ENCODE data around the gene ZNF107. TPM values are rescaled to one million over a fixed set of nuclear protein-coding genes. Genes with fewer than 3 reads are reported as not detected.
A peak's percentile ranks its signal among the peaks of the same experiment; 100 is the strongest.

Gene ZNF107
- 10 to 100 TPM in 5 of 9 donors, 1 to 10 TPM in 4; 2.8 to 16.5 (median 11.3) TPM for total RNA-seq
- 10 to 100 TPM in 1 of 3 donors, 1 to 10 TPM in 2; 2.3 to 13.5 (median 3.5) TPM for polyA plus RNA-seq
- long read RNA-seq, donor 1, full-length matches to known transcripts: 3 of 3 reads
- long read RNA-seq, donor 1, partial matches to known transcripts: 0 of 3 reads
- long read RNA-seq, donor 1, other reads (novel, unspliced or antisense): 0 of 3 reads
- long read RNA-seq, donor 2, full-length matches to known transcripts: 2 of 2 reads
- long read RNA-seq, donor 2, partial matches to known transcripts: 0 of 2 reads
- long read RNA-seq, donor 2, other reads (novel, unspliced or antisense): 0 of 2 reads
- long read RNA-seq, donor 3: 0 reads
- long read RNA-seq, donor 4, full-length matches to known transcripts: 2 of 9 reads
- long read RNA-seq, donor 4, partial matches to known transcripts: 2 of 9 reads
- long read RNA-seq, donor 4, other reads (novel, unspliced or antisense): 5 of 9 reads
- long read RNA-seq, donor 5, full-length matches to known transcripts: 11 of 20 reads
- long read RNA-seq, donor 5, partial matches to known transcripts: 3 of 20 reads
- long read RNA-seq, donor 5, other reads (novel, unspliced or antisense): 6 of 20 reads
- long read RNA-seq, donor 6, full-length matches to known transcripts: 1 of 2 reads
- long read RNA-seq, donor 6, partial matches to known transcripts: 0 of 2 reads
- long read RNA-seq, donor 6, other reads (novel, unspliced or antisense): 1 of 2 reads
- long read RNA-seq, donor 7, full-length matches to known transcripts: 2 of 2 reads
- long read RNA-seq, donor 7, partial matches to known transcripts: 0 of 2 reads
- long read RNA-seq, donor 7, other reads (novel, unspliced or antisense): 0 of 2 reads
- long read RNA-seq, donor 8, full-length matches to known transcripts: 1 of 1 reads
- long read RNA-seq, donor 8, partial matches to known transcripts: 0 of 1 reads
- long read RNA-seq, donor 8, other reads (novel, unspliced or antisense): 0 of 1 reads
- long read RNA-seq, donor 9, full-length matches to known transcripts: 4 of 4 reads
- long read RNA-seq, donor 9, partial matches to known transcripts: 0 of 4 reads
- long read RNA-seq, donor 9, other reads (novel, unspliced or antisense): 0 of 4 reads
- long read RNA-seq, donor 10, full-length matches to known transcripts: 1 of 1 reads
- long read RNA-seq, donor 10, partial matches to known transcripts: 0 of 1 reads
- long read RNA-seq, donor 10, other reads (novel, unspliced or antisense): 0 of 1 reads

DNA sequence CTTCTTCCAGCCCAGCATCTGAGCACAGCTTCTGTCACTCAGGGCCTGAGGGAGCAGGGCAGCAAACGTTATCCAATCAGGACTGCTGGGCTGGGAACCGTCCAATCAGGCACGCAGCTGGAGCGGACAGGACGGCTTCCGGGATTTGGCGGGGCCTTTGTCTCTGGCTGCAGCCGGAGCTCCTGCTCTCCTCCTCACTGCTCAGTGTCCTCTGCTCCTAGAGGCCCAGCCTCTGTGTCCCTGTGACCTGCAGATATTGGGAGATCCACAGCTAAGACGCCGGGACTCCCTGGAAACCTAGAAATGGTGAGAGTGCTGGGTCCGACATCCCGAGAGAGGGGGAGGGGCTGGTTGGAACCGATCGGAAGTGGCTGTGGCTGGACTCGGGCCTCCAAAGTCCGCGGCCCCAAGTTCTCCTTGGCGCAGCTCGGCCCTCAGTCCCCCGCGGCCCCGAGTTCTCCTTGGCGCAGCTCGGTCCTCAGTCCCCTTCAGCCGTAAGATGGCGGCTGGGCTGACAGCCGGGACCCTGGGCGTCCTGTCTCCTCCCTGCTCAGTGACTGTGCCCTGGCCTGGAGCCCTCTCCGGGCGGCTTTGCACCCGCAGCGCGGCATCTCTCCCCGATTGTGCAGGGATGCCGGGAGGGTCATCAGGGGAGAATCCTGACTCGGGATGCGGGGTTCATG, at the start of gene ZNF107:
TSS of gene ZNF107 (plus strand) at position 154 of the 683 bp plus-strand sequence. CDS start at position 304, 150 bp downstream.
- Histone ChIP-seq H3K36me3 (replicated peaks in 1 of 2) (no peaks in the 10 kb centered on the region), H3K9me3 (replicated peaks in 1 of 3) (no peaks in the 10 kb centered on the region), H3K27me3 (no peaks in the 10 kb centered on the region), H3K27ac (peak within 1 kb of the TSS; percentile 6 to 91 (median 86)), H3K4me1 (replicated peaks in 1 of 2) (peaks cover 13 to 34% of the 10 kb centered on the region in 2 donors), H3K4me3 (peak within 1 kb of the TSS; percentile 75 to 91 (median 81))
- peak; percentile 93 to 98 (median 97) for DNase-seq
- WGBS, 4 donors: 0 to 1% (median 1%) methylated on average over 18 to 37 of the region's 37 CpGs
- TF ChIP-seq, protein P1, sequence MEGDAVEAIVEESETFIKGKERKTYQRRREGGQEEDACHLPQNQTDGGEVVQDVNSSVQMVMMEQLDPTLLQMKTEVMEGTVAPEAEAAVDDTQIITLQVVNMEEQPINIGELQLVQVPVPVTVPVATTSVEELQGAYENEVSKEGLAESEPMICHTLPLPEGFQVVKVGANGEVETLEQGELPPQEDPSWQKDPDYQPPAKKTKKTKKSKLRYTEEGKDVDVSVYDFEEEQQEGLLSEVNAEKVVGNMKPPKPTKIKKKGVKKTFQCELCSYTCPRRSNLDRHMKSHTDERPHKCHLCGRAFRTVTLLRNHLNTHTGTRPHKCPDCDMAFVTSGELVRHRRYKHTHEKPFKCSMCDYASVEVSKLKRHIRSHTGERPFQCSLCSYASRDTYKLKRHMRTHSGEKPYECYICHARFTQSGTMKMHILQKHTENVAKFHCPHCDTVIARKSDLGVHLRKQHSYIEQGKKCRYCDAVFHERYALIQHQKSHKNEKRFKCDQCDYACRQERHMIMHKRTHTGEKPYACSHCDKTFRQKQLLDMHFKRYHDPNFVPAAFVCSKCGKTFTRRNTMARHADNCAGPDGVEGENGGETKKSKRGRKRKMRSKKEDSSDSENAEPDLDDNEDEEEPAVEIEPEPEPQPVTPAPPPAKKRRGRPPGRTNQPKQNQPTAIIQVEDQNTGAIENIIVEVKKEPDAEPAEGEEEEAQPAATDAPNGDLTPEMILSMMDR (IDR thresholded peaks at IDR 0.05): no peak
- TF ChIP-seq POLR2A (IDR thresholded peaks at IDR 0.05): peak in 1 of 2 donors; percentile 80
- intact Hi-C loops (cut with DNase I): no loop called here

DNA sequence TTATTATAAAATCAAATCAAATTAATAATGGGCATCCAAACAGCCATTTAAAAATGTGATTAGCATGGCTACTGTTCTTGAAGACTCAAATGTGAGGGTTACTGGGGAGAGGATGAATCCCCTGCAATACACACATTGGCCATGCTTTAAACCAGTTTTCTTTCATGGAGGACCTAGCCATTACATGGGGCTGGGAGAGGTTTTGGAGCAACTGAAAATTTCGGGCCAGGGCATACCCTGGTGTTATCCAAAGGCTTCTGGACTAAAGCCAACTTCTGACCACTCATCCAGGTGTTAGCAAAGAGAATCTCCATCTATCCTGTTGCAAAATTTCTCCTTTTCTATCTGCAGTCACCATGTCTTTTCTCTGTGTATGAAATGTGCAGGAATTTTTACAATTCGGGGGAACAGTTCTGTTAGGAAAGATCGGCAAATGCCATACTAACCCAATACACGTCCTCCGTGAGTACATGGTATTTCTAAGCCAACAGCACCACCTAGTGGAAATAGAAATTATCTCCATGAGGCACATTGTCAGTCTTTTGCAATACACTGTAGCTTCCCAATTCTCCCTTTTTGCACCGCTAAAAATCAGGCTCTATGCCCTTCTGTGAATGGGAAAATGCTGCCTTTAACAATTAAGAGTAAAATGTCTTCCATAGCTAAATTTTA, 47.0 kb upstream of the ZNF107 start:
- WGBS, 4 donors: 16 to 25% (median 22%) methylated on average over 6 of the region's 6 CpGs
- Histone ChIP-seq H3K27ac (no peak overlapping the region), H3K27me3 (no peaks in the 10 kb centered on the region), H3K36me3 (replicated peaks in 1 of 2) (no peaks in the 10 kb centered on the region), H3K4me1 (replicated peaks in 1 of 2) (no peaks in the 10 kb centered on the region), H3K4me3 (no peak overlapping the region), H3K9me3 (replicated peaks in 1 of 3) (peaks cover 0 to 6% (median 0%) of the 10 kb centered on the region in 3 donors)
- no peak for TF ChIP-seq POLR2A (IDR thresholded peaks at IDR 0.05)
- TF ChIP-seq, protein P1 (IDR thresholded peaks at IDR 0.05): peak; percentile 55 to 81 (median 76)
- intact Hi-C loops (cut with DNase I): loop anchor here (5.0 kb wide), 1 partner anchor 437 kb away; no protein-coding TSS in a partner anchor
- peak in 3 of 7 donors; percentile 33 to 43 (median 43) for DNase-seq

DNA sequence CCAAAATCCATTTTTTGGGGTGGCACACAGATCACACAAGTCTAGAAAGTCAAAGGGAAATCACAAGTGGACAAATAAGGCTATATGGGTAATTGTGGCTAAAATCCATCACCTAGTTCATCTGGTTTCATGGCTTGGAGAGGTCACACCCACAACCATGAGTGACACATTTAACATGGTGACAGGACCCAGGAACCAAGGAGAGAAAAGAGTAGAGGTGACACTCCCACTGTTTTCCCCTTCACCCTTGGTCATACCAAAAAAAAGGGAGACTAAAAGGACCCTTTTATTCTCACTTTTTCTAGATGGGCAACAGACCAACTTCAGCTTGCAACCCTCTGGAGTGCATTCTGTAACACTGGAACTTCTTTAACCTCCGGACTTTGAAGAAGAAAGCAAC, 46.2 kb upstream of the ZNF107 start:
- no peaks in the 10 kb centered on the region for H3K36me3 ChIP-seq (replicated peaks in 1 of 2)
- intact Hi-C loops (cut with DNase I): loop anchor here (5.0 kb wide), 1 partner anchor 437 kb away; no protein-coding TSS in a partner anchor
- H3K27me3 ChIP-seq: no peaks in the 10 kb centered on the region
- H3K9me3 ChIP-seq (replicated peaks in 1 of 3): peaks cover 0 to 6% (median 0%) of the 10 kb centered on the region in 3 donors
- H3K4me1 ChIP-seq (replicated peaks in 1 of 2): no peaks in the 10 kb centered on the region
- 83 to 89% (median 86%) methylated on average over 1 of the region's 1 CpG for WGBS, 4 donors
- TF ChIP-seq POLR2A (IDR thresholded peaks at IDR 0.05): no peak
- TF ChIP-seq, protein P1 (IDR thresholded peaks at IDR 0.05): no peak
- no peak overlapping the region for H3K4me3 ChIP-seq
- DNase-seq: no peak
- no peak overlapping the region for H3K27ac ChIP-seq

Measured in adrenal gland (tissue), 19 donors.